Measurements from ENCODE around the gene EEA1.

Gene EEA1

DNA sequence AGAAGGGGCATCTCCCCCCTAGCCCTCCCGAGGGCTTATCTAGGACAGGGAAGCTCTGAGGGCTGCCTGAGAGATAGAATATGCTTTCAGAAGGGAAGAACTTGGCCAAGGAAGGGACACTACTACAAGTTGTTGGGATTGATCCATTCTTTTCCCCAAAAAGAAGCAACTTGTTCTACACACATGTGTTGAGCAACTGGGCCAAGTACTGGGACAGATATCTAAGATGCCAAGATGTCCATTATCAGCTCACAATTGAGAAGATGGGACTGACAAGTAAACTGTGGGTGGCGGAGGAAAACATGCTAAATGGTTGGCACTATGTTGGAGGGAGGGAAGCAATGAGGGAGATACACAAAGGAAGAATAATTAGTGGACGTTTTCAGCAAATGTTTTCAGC is 195.4 kb downstream of the EEA1 start:
- Histone ChIP-seq H3K4me1 (ENCODE audit: control insufficient read depth, insufficient read depth, low read length) (peaks cover 4% of the 10 kb centered on the region; the same call in 1 of the 2 replicates), H3K36me3 (ENCODE audit: control insufficient read depth in 2 of 2, insufficient read depth in 1 of 2, low read length in 2 of 2) (no peaks in the 10 kb centered on the region), H3K9me3 (ENCODE audit: control insufficient read depth, insufficient read depth, low read depth, low read length) (no peaks in the 10 kb centered on the region), H3K27ac (ENCODE audit: extremely low read depth, low read depth, low read length) (no peak overlapping the region), H3K4me3 (ENCODE audit: low read depth, low read length) (no peak overlapping the region)
- TF ChIP-seq KLF7 (tag by site-specific recombination; IDR thresholded peaks at IDR 0.05; ENCODE audit: borderline replicate concordance) (no peak), ZNF211 (tag by site-specific recombination; IDR thresholded peaks at IDR 0.05; ENCODE audit: low read depth) (no peak), GLI2 (tag by site-specific recombination; IDR thresholded peaks at IDR 0.05; ENCODE audit: borderline replicate concordance, low read depth) (no peak), KLF8 (tag by site-specific recombination; IDR thresholded peaks at IDR 0.05) (no peak), SETDB1 (IDR thresholded peaks at IDR 0.05; ENCODE audit: insufficient read length, low read length) (no peak), ZNF561 (tag by site-specific recombination; IDR thresholded peaks at IDR 0.05; ENCODE audit: borderline replicate concordance) (no peak), ZNF221 (tag by site-specific recombination; IDR thresholded peaks at IDR 0.05; ENCODE audit: borderline replicate concordance) (no peak), ZNF560 (tag by site-specific recombination; IDR thresholded peaks at IDR 0.05; ENCODE audit: borderline replicate concordance) (no peak), ZFP69B (tag by site-specific recombination; IDR thresholded peaks at IDR 0.05) (no peak), RBAK (tag by site-specific recombination; IDR thresholded peaks at IDR 0.05) (no peak), ZFP41 (tag by site-specific recombination; IDR thresholded peaks at IDR 0.05; ENCODE audit: borderline replicate concordance) (no peak)
- ChIA-PET CTCF (no interaction called here), POLR2A (no interaction called here)

DNA sequence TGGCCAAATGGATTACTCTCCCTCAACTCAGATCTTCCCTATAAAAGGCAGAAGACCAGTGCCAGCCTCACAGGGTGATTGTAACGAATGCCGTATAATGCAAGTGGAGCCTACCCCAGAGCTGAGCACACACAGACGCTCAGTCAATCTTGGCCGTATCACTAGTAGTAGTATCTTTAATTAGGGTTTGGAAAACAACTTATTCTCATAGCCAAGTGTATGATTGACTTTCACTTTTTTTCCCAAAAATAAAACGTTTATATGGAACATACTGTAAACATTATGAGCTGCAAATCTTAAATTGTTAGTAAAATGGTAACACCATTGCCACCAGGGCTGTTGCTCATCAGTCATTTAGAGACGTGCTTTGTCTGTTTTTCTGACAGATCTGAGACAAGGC is 195.9 kb downstream of the EEA1 start:
- ChIA-PET CTCF (no interaction called here), POLR2A (no interaction called here)
- Histone ChIP-seq H3K4me1 (ENCODE audit: control insufficient read depth, insufficient read depth, low read length) (peaks cover 4% of the 10 kb centered on the region; the same call in 1 of the 2 replicates), H3K4me3 (ENCODE audit: low read depth, low read length) (no peak overlapping the region), H3K9me3 (ENCODE audit: control insufficient read depth, insufficient read depth, low read depth, low read length) (no peaks in the 10 kb centered on the region), H3K27ac (ENCODE audit: extremely low read depth, low read depth, low read length) (no peak overlapping the region), H3K36me3 (ENCODE audit: control insufficient read depth in 2 of 2, insufficient read depth in 1 of 2, low read length in 2 of 2) (no peaks in the 10 kb centered on the region)
- TF ChIP-seq, protein P1, sequence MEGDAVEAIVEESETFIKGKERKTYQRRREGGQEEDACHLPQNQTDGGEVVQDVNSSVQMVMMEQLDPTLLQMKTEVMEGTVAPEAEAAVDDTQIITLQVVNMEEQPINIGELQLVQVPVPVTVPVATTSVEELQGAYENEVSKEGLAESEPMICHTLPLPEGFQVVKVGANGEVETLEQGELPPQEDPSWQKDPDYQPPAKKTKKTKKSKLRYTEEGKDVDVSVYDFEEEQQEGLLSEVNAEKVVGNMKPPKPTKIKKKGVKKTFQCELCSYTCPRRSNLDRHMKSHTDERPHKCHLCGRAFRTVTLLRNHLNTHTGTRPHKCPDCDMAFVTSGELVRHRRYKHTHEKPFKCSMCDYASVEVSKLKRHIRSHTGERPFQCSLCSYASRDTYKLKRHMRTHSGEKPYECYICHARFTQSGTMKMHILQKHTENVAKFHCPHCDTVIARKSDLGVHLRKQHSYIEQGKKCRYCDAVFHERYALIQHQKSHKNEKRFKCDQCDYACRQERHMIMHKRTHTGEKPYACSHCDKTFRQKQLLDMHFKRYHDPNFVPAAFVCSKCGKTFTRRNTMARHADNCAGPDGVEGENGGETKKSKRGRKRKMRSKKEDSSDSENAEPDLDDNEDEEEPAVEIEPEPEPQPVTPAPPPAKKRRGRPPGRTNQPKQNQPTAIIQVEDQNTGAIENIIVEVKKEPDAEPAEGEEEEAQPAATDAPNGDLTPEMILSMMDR (tag by site-specific recombination; IDR thresholded peaks at IDR 0.05): no peak
- TF ChIP-seq ZNF529 (tag by site-specific recombination; IDR thresholded peaks at IDR 0.05; ENCODE audit: insufficient replicate concordance) (no peak), ZNF169 (tag by site-specific recombination; IDR thresholded peaks at IDR 0.05) (no peak), BCL11A (tag by site-specific recombination; IDR thresholded peaks at IDR 0.05; ENCODE audit: low read depth) (no peak), ZNF664 (tag by site-specific recombination; IDR thresholded peaks at IDR 0.05) (no peak), ZNF121 (tag by site-specific recombination; IDR thresholded peaks at IDR 0.05) (no peak), YY1 (tag by site-specific recombination; IDR thresholded peaks at IDR 0.05) (no peak), MZF1 (tag by site-specific recombination; IDR thresholded peaks at IDR 0.05; ENCODE audit: borderline replicate concordance) (no peak), ZNF514 (tag by site-specific recombination; IDR thresholded peaks at IDR 0.05) (no peak), ZNF555 (tag by site-specific recombination; conservative IDR thresholded peaks at IDR 0.05) (no peak), ZNF747 (tag by site-specific recombination; IDR thresholded peaks at IDR 0.05) (no peak), SCRT2 (tag by site-specific recombination; IDR thresholded peaks at IDR 0.05) (no peak), ZNF624 (tag by site-specific recombination; IDR thresholded peaks at IDR 0.05) (no peak), KLF10 (tag by site-specific recombination; IDR thresholded peaks at IDR 0.05) (no peak), ZNF610 (tag by site-specific recombination; IDR thresholded peaks at IDR 0.05; ENCODE audit: borderline replicate concordance) (no peak), ZNF302 (tag by site-specific recombination; IDR thresholded peaks at IDR 0.05; ENCODE audit: low read depth) (no peak)
- TF ChIP-seq, protein P2, sequence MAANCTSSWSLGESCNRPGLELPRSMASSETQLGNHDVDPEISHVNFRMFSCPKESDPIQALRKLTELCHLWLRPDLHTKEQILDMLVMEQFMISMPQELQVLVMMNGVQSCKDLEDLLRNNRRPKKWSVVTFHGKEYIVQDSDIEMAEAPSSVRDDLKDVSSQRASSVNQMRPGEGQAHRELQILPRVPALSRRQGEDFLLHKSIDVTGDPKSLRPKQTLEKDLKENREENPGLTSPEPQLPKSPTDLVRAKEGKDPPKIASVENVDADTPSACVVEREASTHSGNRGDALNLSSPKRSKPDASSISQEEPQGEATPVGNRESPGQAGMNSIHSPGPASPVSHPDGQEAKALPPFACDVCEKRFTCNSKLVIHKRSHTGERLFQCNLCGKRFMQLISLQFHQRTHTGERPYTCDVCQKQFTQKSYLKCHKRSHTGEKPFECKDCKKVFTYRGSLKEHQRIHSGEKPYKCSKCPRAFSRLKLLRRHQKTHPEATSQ (tag by site-specific recombination; IDR thresholded peaks at IDR 0.05): no peak
- TF ChIP-seq, protein P3, sequence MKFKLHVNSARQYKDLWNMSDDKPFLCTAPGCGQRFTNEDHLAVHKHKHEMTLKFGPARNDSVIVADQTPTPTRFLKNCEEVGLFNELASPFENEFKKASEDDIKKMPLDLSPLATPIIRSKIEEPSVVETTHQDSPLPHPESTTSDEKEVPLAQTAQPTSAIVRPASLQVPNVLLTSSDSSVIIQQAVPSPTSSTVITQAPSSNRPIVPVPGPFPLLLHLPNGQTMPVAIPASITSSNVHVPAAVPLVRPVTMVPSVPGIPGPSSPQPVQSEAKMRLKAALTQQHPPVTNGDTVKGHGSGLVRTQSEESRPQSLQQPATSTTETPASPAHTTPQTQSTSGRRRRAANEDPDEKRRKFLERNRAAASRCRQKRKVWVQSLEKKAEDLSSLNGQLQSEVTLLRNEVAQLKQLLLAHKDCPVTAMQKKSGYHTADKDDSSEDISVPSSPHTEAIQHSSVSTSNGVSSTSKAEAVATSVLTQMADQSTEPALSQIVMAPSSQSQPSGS (tag by site-specific recombination; IDR thresholded peaks at IDR 0.05; ENCODE audit: low read depth): no peak

All from HEK293 (cell line).